DOHH2 (cell line): ENCODE results near the gene SSTR4.

Experiments used
- H3F3A ChIP-seq: fragments of 200-600 bp; sonication (generic), shearing (Covaris generic); 2 replicates; pipeline ENCODE4 v1.6.0; 2016; ENCODE audit warnings: antibody characterized with exemption, mild to moderate bottlenecking; ENCODE audit not compliant: control insufficient read depth, insufficient read depth
- H3K27ac ChIP-seq: fragments of 200-600 bp; sonication (generic); 2 replicates; pipeline ENCODE4 v1.5.1; 2014; ENCODE audit warnings: low read depth, mild to moderate bottlenecking, low read length, moderate library complexity
- H3K27me3 ChIP-seq: fragments of 200-600 bp; sonication (generic); 2 replicates; pipeline ENCODE4 v1.6.1; 2014; ENCODE audit warnings: mild to moderate bottlenecking, low read length, mixed read lengths; ENCODE audit not compliant: control insufficient read depth
- H3K36me3 ChIP-seq: fragments of 200-600 bp; sonication (generic); 2 replicates; pipeline ENCODE4 v1.6.1; 2014; ENCODE audit warnings: mild to moderate bottlenecking, low read length, moderate library complexity, mixed read lengths; ENCODE audit not compliant: control insufficient read depth
- H3K4me1 ChIP-seq: fragments of 200-600 bp; sonication (generic); 2 replicates; pipeline ENCODE4 v1.6.1; 2014; ENCODE audit warnings: mild to moderate bottlenecking, low read length, mixed read lengths; ENCODE audit not compliant: control insufficient read depth
- H3K4me2 ChIP-seq: fragments of 200-600 bp; sonication (generic); 2 replicates; pipeline ENCODE4 v1.6.0; 2014; ENCODE audit warnings: mild to moderate bottlenecking, low read length, moderate library complexity
- H3K4me3 ChIP-seq: fragments of 200-600 bp; sonication (generic); 2 replicates; pipeline ENCODE4 v1.5.1; 2014; ENCODE audit warnings: mild to moderate bottlenecking, low read length, mixed read lengths
- H3K79me2 ChIP-seq: fragments of 200-600 bp; sonication (generic); 2 replicates; pipeline ENCODE4 v1.6.1; 2014; ENCODE audit warnings: mild to moderate bottlenecking, low read length, mixed read lengths; ENCODE audit not compliant: control insufficient read depth
- H3K9me2 ChIP-seq: fragments of 200-600 bp; sonication (generic); replicated peaks from 2 replicates; pipeline ENCODE4 v1.6.1; 2014; ENCODE audit warnings: mild to moderate bottlenecking, low read length, mixed read lengths; ENCODE audit not compliant: control insufficient read depth
- H3K9me3 ChIP-seq: fragments of 200-600 bp; sonication (generic); 2 replicates; pipeline ENCODE4 v1.6.1; 2014; ENCODE audit warnings: antibody characterized with exemption, low read length, mixed read lengths; ENCODE audit not compliant: control insufficient read depth, insufficient read depth
- H4K20me1 ChIP-seq: fragments of 200-600 bp; sonication (generic); 2 replicates; pipeline ENCODE4 v1.6.0; 2014; ENCODE audit warnings: low read depth, mild to moderate bottlenecking, antibody characterized with exemption, low read length, moderate library complexity; ENCODE audit not compliant: control insufficient read depth, insufficient read depth
- EZH2phosphoT487 ChIP-seq: fragments of 200-600 bp; sonication (generic); IDR thresholded peaks from 2 replicates; pipeline ENCODE4 v1.6.1; 2017; ENCODE audit warnings: borderline replicate concordance, mild to moderate bottlenecking, antibody characterized with exemption, low read length, moderate library complexity, mixed read lengths
- TF ChIP-seq, protein P1 (sequence below): fragments of 200-600 bp; sonication (generic); IDR thresholded peaks from one replicate; pipeline ENCODE4 v1.5.1; 2014; ENCODE audit warnings: antibody characterized with exemption, mild to moderate bottlenecking, low read depth, low read length; ENCODE audit not compliant: poor library complexity, severe bottlenecking

SSTR4 gene

DNA sequence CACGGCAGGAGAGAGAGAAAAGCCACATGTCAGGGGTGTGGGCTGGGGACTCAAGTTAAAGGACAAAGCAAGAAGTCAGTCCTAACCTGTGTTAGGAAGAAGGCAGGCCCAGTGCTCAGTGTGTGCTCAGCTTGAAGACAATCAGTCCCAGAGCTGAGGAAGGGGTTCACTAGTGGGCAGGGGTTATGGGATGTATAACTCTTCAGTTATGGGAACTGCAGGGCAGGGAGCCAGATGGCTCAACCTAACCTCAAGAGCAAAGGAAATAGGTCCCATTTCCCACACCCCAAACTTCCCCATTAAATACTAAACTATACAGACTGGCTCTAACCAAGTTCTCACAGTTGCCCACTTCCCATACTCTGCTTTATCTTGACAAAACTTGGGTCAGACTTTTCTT, 7.4 kb upstream of the SSTR4 start:
- Histone ChIP-seq H3K9me3 (no peaks in the 10 kb centered on the region), H4K20me1 (no peaks in the 10 kb centered on the region), H3K4me3 (no peak overlapping the region), H3F3A (no peaks in the 10 kb centered on the region), H3K27ac (no peak overlapping the region), H3K27me3 (no peaks in the 10 kb centered on the region), H3K9me2 (no peaks in the 10 kb centered on the region), H3K36me3 (no peaks in the 10 kb centered on the region), H3K79me2 (no peaks in the 10 kb centered on the region), H3K4me2 (no peak overlapping the region), H3K4me1 (no peaks in the 10 kb centered on the region)
- TF ChIP-seq EZH2phosphoT487: no peak
- TF ChIP-seq, protein P1, sequence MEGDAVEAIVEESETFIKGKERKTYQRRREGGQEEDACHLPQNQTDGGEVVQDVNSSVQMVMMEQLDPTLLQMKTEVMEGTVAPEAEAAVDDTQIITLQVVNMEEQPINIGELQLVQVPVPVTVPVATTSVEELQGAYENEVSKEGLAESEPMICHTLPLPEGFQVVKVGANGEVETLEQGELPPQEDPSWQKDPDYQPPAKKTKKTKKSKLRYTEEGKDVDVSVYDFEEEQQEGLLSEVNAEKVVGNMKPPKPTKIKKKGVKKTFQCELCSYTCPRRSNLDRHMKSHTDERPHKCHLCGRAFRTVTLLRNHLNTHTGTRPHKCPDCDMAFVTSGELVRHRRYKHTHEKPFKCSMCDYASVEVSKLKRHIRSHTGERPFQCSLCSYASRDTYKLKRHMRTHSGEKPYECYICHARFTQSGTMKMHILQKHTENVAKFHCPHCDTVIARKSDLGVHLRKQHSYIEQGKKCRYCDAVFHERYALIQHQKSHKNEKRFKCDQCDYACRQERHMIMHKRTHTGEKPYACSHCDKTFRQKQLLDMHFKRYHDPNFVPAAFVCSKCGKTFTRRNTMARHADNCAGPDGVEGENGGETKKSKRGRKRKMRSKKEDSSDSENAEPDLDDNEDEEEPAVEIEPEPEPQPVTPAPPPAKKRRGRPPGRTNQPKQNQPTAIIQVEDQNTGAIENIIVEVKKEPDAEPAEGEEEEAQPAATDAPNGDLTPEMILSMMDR: no peak

- no peak overlapping the region for H3K27ac ChIP-seq
These were observed 6.7 kb upstream of the SSTR4 start for GRCh38 chr20:23028392-23028791.

DNA sequence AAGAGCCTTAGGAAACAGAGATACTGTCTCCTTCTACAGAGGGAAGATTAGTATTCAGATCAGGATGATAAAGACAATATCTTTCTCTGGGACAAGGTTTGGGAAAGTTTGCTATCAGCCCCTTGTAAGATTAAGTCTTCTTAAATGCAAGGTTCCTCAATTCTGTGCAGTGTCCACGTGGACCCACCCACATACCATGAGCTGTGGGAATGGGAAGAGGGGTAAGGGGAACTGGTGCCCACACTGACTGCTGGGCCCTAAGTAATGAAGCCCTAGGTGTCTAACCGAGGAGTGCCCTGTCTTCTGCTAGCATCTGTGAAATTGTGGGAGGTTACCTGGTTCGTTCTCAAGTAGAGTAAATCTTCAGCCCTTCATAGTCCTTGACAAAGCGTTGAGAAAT, 5.8 kb upstream of the SSTR4 start:
- Histone ChIP-seq H3K79me2 (no peaks in the 10 kb centered on the region), H3K27me3 (no peaks in the 10 kb centered on the region), H3F3A (no peaks in the 10 kb centered on the region), H3K27ac (no peak overlapping the region), H3K4me2 (no peak overlapping the region), H3K9me2 (no peaks in the 10 kb centered on the region), H4K20me1 (no peaks in the 10 kb centered on the region), H3K36me3 (no peaks in the 10 kb centered on the region), H3K4me3 (no peak overlapping the region), H3K9me3 (no peaks in the 10 kb centered on the region), H3K4me1 (no peaks in the 10 kb centered on the region)
- no peak for TF ChIP-seq EZH2phosphoT487
- TF ChIP-seq, protein P1: no peak

More at GRCh38 chr20:23028392-23028791, 6.7 kb upstream of the SSTR4 start:
- TF ChIP-seq EZH2phosphoT487: no peak
- TF ChIP-seq, protein P1: no peak
- H3F3A ChIP-seq: no peaks in the 10 kb centered on the region
- no peaks in the 10 kb centered on the region for H3K27me3 ChIP-seq
- no peak overlapping the region for H3K4me3 ChIP-seq
- no peaks in the 10 kb centered on the region for H3K79me2 ChIP-seq
- H3K4me1 ChIP-seq: no peaks in the 10 kb centered on the region
- H3K9me3 ChIP-seq: no peaks in the 10 kb centered on the region
- no peak overlapping the region for H3K4me2 ChIP-seq
- H3K9me2 ChIP-seq: no peaks in the 10 kb centered on the region
- H3K36me3 ChIP-seq: no peaks in the 10 kb centered on the region
- no peaks in the 10 kb centered on the region for H4K20me1 ChIP-seq

DNA sequence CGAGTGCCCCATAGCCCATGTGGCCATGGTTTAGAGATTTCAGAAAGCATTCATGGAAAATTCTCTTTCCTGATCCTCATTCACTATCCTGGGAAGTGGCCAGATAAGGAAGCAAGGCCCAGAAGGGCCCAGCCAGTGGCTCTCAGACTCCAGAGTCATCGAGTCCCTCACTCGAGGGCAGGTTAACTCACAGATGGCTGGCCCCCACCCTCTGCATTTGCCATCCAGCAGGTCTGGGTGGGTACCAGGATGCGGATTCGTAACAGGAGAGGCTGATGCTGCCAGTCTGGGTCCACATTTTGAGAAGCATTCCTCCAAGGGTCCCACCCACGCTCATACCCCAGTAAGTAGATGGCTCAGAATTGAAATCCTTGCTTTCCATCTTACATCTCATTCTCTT, 3.8 kb upstream of the SSTR4 start:
- H3F3A ChIP-seq: no peaks in the 10 kb centered on the region
- no peak overlapping the region for H3K4me3 ChIP-seq
- H3K4me2 ChIP-seq: no peak overlapping the region
- H3K36me3 ChIP-seq: no peaks in the 10 kb centered on the region
- no peaks in the 10 kb centered on the region for H3K9me2 ChIP-seq
- no peak for TF ChIP-seq EZH2phosphoT487
- TF ChIP-seq, protein P1: no peak
- H3K27ac ChIP-seq: no peak overlapping the region
- no peaks in the 10 kb centered on the region for H3K4me1 ChIP-seq
- H3K79me2 ChIP-seq: no peaks in the 10 kb centered on the region
- no peaks in the 10 kb centered on the region for H3K27me3 ChIP-seq
- H3K9me3 ChIP-seq: peaks cover 3% of the 10 kb centered on the region; the same call in 1 of the 2 replicates
- H4K20me1 ChIP-seq: no peaks in the 10 kb centered on the region
